Stimulated activated naive CD8-positive, alpha-beta T cell treated with anti-CD3 and anti-CD28 coated beads, Interleukin-15, amount 100 ng/mL, for 72 hours (primary cell): ENCODE results near the gene RNF186.
"Not testable (repeated sequence)": the region's sequence is repeated elsewhere in the genome, so short reads cannot be mapped to it uniquely, and the experiment has no call there.

Experiments used
- ATAC-seq: fragments of 150-1000 bp; cut with Tn5 transposase; 2 replicates; pipeline ENCODE4 v1.10.0; 2021; ENCODE audit warnings: mild to moderate bottlenecking, moderate library complexity
- DNase-seq, 2 donors: peaks; one replicate each; pipeline ENCODE4 v3.0.0; 2021 to 2022
- H3K27ac Mint-ChIP-seq, 2 donors: one replicate each; pipeline ENCODE4 v1.8.0; 2022; ENCODE audit warnings: mild to moderate bottlenecking in 2 of 2, mixed read lengths in 2 of 2, moderate library complexity in 2 of 2
- H3K27me3 Mint-ChIP-seq: one replicate; pipeline ENCODE4 v1.8.0; 2022; ENCODE audit warnings: mixed read lengths
- H3K4me1 Mint-ChIP-seq: one replicate; pipeline ENCODE4 v1.8.0; 2022; ENCODE audit warnings: mild to moderate bottlenecking, mixed read lengths
- H3K4me3 Mint-ChIP-seq, 2 donors: one replicate each; pipeline ENCODE4 v1.8.0; 2022; ENCODE audit warnings: mild to moderate bottlenecking in 2 of 2, mixed read lengths in 2 of 2, moderate library complexity in 1 of 2
- H3K9me3 Mint-ChIP-seq, 2 donors: one replicate each; pipeline ENCODE4 v1.8.0; 2022; ENCODE audit warnings: mixed read lengths in 2 of 2

The RNF186 gene

DNA sequence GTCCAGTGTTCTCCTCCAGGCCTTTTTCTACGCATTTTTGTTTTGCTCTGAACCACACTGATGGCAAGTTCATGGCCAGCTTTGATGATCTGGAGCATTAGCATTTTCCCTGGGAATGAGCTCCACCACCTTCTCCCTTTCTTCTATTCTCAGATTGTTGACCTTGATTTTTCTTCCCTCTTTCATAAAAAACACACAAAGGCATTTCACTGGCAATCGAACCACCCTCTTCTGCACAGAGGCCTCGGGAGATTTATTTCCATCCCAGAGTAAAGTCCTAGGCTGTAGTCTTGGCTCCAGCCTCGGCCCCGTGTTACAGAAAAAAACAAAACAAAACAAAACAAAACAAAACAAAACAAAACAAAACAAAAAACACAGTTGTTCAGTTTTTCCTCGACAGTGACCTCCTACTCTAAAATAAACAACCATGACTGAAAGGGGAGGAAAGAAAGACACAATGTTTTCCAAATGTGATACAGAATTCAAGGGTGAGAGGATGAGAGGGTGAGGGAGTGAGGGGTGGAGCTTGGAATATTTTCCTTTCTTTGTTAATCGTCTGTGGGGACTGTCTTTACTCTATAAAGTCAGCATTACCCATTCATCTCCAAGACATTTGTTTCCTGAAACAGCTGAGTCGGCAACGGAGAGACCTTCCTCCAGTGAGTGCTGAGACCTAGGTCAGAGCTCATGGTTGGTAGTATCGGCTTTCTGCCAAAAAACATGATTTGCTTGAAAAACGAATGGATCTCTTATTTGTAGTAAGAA lies 29.8 kb upstream of the RNF186 start:
- no peaks in the 10 kb centered on the region for H3K4me1 Mint-ChIP-seq
- peak overlapping the region in 1 of 2 donors; percentile 4 for H3K27ac Mint-ChIP-seq
- ATAC-seq = no peak

DNA sequence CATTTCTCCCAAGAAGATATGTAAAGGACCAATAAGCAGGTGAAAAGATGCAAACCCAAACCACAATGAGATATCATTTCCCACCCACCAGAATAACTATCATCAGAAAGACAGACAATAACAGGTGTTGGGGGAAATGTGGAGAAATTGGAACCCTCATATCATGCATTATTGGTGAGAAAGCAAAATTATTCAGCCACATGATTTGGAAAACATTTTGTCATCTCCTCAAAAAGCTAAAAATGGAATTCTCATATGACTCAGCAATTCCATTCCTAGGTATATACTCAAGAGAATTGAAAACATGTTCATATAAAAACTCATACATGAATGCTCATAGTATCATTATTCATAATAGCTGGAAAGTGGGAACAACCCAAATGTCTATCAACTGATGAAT lies 25.1 kb upstream of the RNF186 start:
- no peaks in the 10 kb centered on the region for H3K4me1 Mint-ChIP-seq
- no peak for ATAC-seq

More for the DNA sequence above, 29.8 kb upstream of the RNF186 start:
- no peak for DNase-seq
- peaks cover 44% of the 10 kb centered on the region for H3K27me3 Mint-ChIP-seq
- H3K9me3 Mint-ChIP-seq = no peaks in the 10 kb centered on the region
- H3K4me3 Mint-ChIP-seq = no peak overlapping the region

DNA sequence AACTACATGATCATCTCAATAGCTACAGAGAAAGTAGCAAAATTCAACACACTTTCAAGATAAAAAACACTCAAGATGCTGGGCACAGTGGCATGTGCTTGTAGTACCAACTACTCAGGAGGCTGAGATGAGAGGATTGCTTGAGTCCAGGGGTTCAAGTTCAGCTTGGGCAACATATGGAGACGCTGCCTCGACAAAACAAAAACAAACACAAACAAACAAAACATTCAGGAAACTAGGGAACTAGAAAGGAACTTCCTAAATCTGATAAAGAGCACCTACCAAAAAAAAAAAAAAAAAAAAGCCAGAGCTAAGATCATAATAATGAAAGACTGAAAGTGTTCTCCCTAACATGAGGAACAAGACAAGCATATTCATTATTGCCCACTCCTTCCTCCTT lies 22.8 kb upstream of the RNF186 start:
- DNase-seq = no peak
- Mint-ChIP-seq H3K27me3 (peaks cover 2% of the 10 kb centered on the region), H3K27ac (no peak overlapping the region), H3K4me3 (no peak overlapping the region), H3K4me1 (no peaks in the 10 kb centered on the region), H3K9me3 (no peaks in the 10 kb centered on the region)
- ATAC-seq = no peak

More for the DNA sequence above, 25.1 kb upstream of the RNF186 start:
- peaks cover 10% of the 10 kb centered on the region for H3K27me3 Mint-ChIP-seq
- DNase-seq = no peak
- H3K27ac Mint-ChIP-seq = no peak overlapping the region
- H3K9me3 Mint-ChIP-seq = no peaks in the 10 kb centered on the region
- no peak overlapping the region for H3K4me3 Mint-ChIP-seq

DNA sequence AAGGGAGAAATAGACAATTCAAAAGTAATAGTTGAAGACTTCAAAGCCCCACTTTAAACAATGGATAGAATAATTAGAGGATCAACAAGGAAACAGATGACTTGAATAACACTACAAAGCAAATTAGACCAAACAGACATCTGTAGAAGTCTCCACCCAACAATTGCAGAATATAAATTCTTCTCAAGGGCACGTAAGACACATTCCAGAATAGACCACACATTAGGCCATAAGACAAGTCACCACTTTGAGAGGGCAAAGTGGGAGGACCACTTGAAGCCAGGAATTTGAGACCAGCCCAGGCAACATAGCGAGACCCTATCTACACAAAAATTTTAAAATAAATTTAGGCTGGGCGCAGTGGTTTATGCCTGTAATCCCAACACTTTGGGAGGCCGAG lies 20.5 kb upstream of the RNF186 start:
- DNase-seq (no peak), ATAC-seq (no peak)
- Mint-ChIP-seq H3K27me3 (peaks cover 23% of the 10 kb centered on the region), H3K4me3 (no peak overlapping the region), H3K27ac (no peak overlapping the region), H3K4me1 (no peaks in the 10 kb centered on the region), H3K9me3 (no peaks in the 10 kb centered on the region)

DNA sequence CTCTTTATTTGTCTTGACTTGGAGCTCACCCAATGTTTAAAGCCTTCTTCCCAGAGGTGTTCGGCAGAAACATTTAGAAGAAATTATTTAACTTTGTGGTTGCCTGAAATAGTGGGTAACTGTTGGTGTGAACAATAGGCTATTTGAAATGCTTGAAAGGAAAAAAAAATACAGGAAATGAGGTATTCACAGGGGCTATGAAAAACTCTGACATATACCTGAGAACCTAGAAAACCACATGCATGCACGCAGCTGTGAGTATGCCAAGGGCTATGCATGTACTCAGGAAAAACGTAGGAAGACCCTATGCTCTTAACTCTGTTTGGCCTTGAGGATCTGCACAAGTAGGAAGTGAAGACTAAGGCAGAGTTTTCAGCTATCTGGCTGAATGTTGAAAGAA lies 16.4 kb upstream of the RNF186 start:
- Mint-ChIP-seq H3K27me3 (peaks cover 49% of the 10 kb centered on the region), H3K9me3 (no peaks in the 10 kb centered on the region)

DNA sequence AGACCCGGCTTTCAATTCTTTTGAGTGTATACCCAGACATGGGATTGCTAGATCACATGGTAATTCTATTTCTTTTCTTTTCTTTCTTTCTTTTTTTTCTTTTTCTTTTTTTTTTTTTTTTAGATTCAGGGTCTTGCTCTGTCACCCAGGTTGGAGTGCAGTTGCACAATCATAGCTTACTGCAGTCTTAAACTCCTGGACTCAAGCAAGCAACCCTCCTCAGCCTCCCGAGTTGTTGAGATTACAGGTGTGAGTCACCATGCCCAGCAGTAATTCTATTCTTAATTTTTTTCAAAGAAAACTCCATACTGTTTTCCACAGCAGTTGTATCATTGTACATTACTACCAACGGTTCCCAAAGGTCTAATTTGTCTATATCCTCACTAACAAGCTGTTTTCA lies 13.5 kb upstream of the RNF186 start:
- ATAC-seq = no peak
- H3K4me1 Mint-ChIP-seq = peaks cover 6% of the 10 kb centered on the region
- DNase-seq = no peak
- H3K4me3 Mint-ChIP-seq = no peak overlapping the region
- H3K9me3 Mint-ChIP-seq = no peaks in the 10 kb centered on the region
- H3K27ac Mint-ChIP-seq = no peak overlapping the region
- peaks cover 58% of the 10 kb centered on the region for H3K27me3 Mint-ChIP-seq

More for the DNA sequence above, 16.4 kb upstream of the RNF186 start:
- no peak overlapping the region for H3K4me3 Mint-ChIP-seq
- H3K4me1 Mint-ChIP-seq = no peaks in the 10 kb centered on the region
- DNase-seq (no peak), ATAC-seq (no peak)
- H3K27ac Mint-ChIP-seq = no peak overlapping the region

DNA sequence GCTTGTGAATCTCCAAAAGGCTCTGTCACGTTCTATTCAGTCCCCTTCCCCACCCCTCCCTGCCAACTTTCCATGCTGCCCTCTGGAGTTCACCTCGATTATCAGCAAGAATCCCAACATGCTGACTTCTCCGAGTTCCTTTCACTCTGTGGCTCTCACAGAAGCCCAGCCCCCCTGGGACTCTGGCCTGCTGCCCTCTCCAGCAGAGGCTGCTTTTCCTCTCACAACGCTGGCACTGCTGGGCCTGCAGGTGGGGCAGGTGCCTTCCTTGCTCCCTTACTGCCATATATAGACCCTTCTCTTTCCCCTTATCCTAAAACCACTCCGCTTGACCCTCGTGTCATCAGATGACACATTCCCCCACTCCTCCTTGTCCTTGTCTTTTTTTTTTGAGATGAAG lies 10.2 kb upstream of the RNF186 start:
- H3K4me1 Mint-ChIP-seq = peaks cover 6% of the 10 kb centered on the region
- H3K4me3 Mint-ChIP-seq = no peak overlapping the region
- H3K9me3 Mint-ChIP-seq = no peaks in the 10 kb centered on the region
- no peak for ATAC-seq
- DNase-seq = no peak
- H3K27ac Mint-ChIP-seq = no peak overlapping the region
- H3K27me3 Mint-ChIP-seq = peaks cover 32% of the 10 kb centered on the region

DNA sequence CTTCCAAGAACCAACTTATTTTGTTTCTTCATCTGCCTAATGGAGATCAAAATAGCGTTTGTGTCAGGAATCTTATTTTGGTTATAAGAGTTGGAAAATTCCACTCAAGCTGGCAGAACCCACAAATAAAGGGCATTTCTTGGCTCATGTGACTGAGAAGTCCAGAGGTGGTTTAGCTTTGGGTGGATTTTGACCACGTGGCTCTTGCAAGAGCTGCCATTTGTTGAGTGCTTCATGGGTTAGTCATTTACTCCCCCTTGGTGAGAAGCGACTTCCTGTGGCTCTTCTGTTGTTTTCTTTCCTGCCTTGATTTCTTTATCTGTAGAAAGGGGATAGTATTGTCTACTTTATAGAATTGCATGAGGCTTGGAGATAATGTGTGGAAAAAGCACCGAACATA lies 9.5 kb upstream of the RNF186 start:
- ATAC-seq (no peak), DNase-seq (no peak)
- H3K27ac Mint-ChIP-seq = no peak overlapping the region
- no peaks in the 10 kb centered on the region for H3K9me3 Mint-ChIP-seq
- H3K4me1 Mint-ChIP-seq = peaks cover 6% of the 10 kb centered on the region
- H3K27me3 Mint-ChIP-seq = peaks cover 25% of the 10 kb centered on the region
- H3K4me3 Mint-ChIP-seq = no peak overlapping the region

DNA sequence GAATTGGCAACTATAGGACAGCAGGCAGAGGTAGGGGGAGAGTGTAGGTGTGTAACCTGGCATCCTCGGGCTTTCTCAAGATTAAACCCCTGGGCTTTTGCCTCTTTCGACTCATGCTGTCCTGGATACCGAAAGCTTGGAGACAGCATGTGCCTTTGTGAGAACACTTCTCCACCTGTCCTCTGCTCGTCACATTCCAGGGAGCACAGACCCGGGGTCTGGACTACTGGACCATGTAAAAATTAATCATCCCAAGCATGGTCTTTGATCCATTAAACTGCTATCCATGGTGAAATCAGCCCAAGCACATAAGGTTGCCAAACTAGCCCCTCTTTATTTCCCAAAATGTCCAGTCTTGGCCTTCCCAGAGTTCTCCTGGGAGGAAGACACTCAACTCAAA lies 9.0 kb upstream of the RNF186 start:
- DNase-seq = no peak
- Mint-ChIP-seq H3K27me3 (peaks cover 25% of the 10 kb centered on the region), H3K9me3 (no peaks in the 10 kb centered on the region), H3K4me1 (peaks cover 6% of the 10 kb centered on the region), H3K4me3 (no peak overlapping the region), H3K27ac (no peak overlapping the region)
- ATAC-seq = no peak

DNA sequence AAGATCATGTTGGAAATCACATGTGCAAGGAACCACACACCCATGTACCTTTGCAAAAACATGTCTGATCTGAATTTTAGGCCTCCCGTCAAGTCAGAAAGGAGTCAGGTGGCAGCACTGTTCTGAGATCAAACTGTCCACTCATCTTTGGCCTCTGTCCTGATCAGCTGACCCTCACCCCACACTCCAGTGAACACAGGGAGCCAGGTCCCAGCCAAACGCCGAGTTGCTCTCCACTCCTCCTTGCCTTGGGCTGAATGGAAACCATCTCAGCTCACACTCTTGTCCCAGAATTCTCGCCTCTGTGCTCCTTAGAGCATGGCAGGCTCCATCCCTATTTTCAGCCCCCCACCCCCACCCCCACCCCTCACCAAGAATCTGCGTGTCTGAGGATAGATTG lies 4.6 kb upstream of the RNF186 start:
- no peak overlapping the region for H3K4me3 Mint-ChIP-seq
- ATAC-seq (no peak), DNase-seq (no peak)

DNA sequence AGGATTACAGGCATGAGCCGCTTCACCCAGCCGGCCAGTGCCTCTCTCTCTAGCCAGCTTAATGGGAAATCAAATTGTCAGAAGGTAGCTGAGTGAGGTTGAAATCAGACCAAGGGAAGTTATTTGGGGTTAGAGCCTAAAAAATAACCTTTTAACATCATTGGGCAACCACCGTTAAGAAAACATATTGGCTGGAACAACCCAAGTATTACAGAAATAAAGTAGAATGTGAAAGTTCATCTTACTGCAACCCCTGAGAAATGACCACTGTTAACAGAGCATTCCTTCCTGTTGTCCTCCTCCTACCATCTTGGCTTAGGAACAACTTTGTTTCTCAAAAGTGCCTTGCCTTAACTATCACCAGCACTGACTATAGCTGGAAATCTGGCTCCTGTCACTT lies 3.2 kb upstream of the RNF186 start:
- no peak overlapping the region for H3K4me3 Mint-ChIP-seq
- no peak overlapping the region for H3K27ac Mint-ChIP-seq
- ATAC-seq = no peak
- no peaks in the 10 kb centered on the region for H3K27me3 Mint-ChIP-seq
- H3K4me1 Mint-ChIP-seq = no peaks in the 10 kb centered on the region
- H3K9me3 Mint-ChIP-seq = no peaks in the 10 kb centered on the region
- DNase-seq = no peak

More for the DNA sequence above, 4.6 kb upstream of the RNF186 start:
- Mint-ChIP-seq H3K9me3 (no peaks in the 10 kb centered on the region), H3K27ac (no peak overlapping the region), H3K27me3 (no peaks in the 10 kb centered on the region), H3K4me1 (peaks cover 4% of the 10 kb centered on the region)

DNA sequence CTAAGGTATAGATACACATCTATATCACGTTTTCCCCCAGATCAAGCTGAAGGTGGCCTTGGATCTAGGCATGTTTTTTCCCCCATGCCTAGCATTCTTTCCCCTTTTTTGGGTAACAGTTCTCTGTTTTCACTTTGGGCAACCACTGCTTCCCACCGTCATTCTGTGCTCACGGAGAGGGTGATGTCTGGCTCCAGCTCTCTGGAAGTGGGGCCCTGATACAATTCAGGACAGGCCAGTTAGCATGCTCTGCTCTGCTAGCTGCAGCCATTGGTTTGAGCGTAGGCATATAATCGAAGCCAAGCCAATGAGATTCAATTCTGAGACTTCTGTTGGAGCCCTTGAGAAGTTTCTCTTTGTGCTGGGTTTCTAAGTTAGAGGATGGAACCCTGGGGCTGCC lies 2.1 kb upstream of the RNF186 start:
- DNase-seq (no peak), ATAC-seq (no peak)
- no peak overlapping the region for H3K27ac Mint-ChIP-seq
- H3K27me3 Mint-ChIP-seq = no peaks in the 10 kb centered on the region
- H3K9me3 Mint-ChIP-seq = no peaks in the 10 kb centered on the region
- H3K4me1 Mint-ChIP-seq = no peaks in the 10 kb centered on the region
- no peak overlapping the region for H3K4me3 Mint-ChIP-seq

DNA sequence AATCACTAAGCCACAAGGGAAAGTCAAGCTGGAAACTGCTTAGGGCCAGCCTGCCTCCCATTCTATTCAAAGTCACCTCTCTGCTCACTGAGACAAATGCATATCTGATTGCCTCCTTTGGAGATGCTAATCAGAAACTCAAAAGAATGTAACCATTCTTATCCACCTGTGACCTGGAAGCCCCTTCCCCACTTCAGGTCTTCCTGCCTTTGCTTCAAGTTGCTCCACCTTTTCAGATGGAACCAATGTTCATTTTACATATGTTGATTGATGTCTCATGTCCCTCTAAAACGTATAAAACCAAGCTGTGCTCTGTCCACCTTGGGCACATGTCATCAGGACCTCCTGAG lies 1.6 kb upstream of the RNF186 start:
- H3K27ac Mint-ChIP-seq, H3K4me1 Mint-ChIP-seq, H3K4me3 Mint-ChIP-seq, DNase-seq, H3K9me3 Mint-ChIP-seq, H3K27me3 Mint-ChIP-seq, ATAC-seq: not testable (repeated sequence)

DNA sequence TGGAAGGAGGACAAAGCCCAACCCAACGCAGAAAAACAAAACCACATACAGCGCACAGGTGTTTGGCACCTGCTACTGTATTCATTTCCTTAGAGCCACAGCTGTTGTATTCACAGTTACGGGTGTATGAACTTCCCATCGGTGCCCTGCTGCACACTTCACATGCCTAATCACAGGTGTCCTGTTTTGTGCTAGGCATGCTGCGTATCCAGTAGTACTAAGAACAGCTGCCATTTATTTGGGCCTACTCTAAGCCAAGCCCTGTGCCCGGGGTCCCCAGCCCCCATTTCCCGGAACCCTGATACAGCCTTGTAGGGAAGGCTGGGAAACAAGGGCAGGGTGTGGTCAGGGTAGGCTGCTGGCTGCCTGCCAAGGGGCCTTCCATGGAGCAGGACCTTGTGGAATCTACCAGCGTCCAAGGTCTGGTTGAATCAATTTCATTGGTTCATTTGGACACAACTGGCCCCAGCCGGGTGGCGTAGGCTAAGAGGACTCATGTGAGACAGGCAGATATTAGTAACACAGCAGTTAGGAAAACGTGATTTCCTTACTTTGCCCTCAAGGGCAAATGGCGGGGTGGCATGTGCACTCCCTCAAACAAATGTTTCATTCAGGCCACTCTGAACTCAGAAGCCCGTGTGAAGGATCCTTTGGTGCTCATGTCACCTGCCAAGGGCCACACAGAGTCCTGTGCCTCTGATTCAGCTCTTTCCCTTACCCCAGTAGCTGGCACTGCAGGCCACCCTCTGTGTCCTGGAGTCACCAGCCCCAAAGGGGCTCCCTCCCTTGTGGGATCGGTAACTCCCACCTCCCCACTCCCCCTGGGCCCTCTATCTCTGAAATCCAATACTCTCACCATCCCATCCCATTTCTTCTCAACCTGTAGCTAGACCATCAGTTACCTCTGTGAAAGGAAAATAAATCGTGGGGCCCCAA lies 986 bp upstream of the RNF186 start:
- DNase-seq (no peak), ATAC-seq (no peak)
- no peak overlapping the region for H3K4me3 Mint-ChIP-seq
- H3K4me1 Mint-ChIP-seq = no peaks in the 10 kb centered on the region
- H3K27ac Mint-ChIP-seq = no peak overlapping the region
- no peaks in the 10 kb centered on the region for H3K27me3 Mint-ChIP-seq
- H3K9me3 Mint-ChIP-seq = no peaks in the 10 kb centered on the region

DNA sequence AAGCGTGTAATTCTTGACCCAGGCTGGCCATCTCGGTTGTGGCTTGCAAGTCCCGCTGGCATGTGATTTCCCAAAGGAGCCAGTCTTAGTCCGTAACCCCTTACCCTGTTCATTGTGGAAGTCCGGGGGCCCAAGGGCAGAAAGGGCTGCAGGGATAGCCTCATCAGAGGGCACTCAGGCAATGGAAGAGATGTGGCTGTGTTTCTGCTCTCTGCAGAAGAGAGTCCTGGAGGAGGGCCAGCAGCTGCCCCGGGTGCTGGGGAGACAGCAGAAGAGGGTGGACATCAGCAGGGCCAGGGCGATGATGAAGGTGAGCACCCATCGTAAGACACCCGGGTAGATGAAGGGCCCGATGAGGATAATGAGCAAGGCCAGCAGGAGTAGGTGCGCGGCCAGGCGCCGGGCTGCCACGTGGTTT lies 830 bp downstream of the RNF186 start:
- no peaks in the 10 kb centered on the region for H3K4me1 Mint-ChIP-seq
- H3K27ac Mint-ChIP-seq = no peak overlapping the region
- H3K9me3 Mint-ChIP-seq = no peaks in the 10 kb centered on the region
- no peaks in the 10 kb centered on the region for H3K27me3 Mint-ChIP-seq
- no peak for DNase-seq
- no peak for ATAC-seq
- no peak overlapping the region for H3K4me3 Mint-ChIP-seq

DNA sequence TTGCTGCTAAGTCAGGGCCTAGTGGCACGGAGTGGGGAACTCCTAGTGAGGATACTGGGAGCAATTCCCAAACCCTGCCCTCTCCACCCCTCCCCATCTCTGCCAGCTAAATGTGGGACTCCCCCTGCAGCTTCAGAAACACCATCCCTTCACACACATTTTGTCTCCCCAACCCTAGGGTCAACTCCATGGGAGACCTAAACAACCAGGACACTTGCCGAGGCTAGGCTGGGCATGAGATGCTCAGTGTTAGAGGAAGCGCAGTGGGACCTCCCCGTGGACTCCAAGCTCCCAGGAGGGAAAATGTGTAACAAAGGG lies 1.5 kb downstream of the RNF186 start:
- DNase-seq = no peak
- H3K9me3 Mint-ChIP-seq = no peaks in the 10 kb centered on the region

More for the DNA sequence above, 1.5 kb downstream of the RNF186 start:
- Mint-ChIP-seq H3K27ac (no peak overlapping the region), H3K4me1 (no peaks in the 10 kb centered on the region), H3K4me3 (no peak overlapping the region), H3K27me3 (no peaks in the 10 kb centered on the region)
- ATAC-seq = no peak
